RCC 7860 (cell line): ENCODE data around the gene ADGRE1.

ENCODE experiments used
- DNase-seq: peaks from one replicate; pipeline ENCODE4 v3.0.0-alpha.2; 2015; ENCODE audit warnings: low spot score
- FAIRE-seq: peaks from 2 replicates; lab custom pipeline; 2012; peaks lifted over from hg19 to GRCh38; lab: Jason Lieb, UNC

The ADGRE1 gene, protein sequence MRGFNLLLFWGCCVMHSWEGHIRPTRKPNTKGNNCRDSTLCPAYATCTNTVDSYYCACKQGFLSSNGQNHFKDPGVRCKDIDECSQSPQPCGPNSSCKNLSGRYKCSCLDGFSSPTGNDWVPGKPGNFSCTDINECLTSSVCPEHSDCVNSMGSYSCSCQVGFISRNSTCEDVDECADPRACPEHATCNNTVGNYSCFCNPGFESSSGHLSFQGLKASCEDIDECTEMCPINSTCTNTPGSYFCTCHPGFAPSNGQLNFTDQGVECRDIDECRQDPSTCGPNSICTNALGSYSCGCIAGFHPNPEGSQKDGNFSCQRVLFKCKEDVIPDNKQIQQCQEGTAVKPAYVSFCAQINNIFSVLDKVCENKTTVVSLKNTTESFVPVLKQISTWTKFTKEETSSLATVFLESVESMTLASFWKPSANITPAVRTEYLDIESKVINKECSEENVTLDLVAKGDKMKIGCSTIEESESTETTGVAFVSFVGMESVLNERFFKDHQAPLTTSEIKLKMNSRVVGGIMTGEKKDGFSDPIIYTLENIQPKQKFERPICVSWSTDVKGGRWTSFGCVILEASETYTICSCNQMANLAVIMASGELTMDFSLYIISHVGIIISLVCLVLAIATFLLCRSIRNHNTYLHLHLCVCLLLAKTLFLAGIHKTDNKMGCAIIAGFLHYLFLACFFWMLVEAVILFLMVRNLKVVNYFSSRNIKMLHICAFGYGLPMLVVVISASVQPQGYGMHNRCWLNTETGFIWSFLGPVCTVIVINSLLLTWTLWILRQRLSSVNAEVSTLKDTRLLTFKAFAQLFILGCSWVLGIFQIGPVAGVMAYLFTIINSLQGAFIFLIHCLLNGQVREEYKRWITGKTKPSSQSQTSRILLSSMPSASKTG

DNA sequence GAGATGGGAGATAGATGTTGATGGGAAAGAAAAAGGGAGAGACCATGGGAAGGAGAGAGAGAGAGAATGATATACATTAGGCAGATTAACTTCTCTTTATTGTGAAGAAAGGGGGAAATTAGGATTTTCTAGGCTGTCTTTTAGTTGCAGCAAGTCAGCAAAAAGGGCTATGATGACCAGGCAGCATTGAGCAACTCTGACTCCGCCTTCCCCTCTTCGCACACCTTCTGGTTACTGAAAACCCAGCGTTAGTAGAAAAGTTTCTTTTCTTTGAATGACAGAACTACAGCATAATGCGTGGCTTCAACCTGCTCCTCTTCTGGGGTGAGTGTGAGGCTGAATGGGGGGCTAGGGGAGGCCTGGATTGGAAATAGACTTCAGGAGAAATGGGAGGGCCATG is at the start of gene ADGRE1:
ADGRE1 (plus strand) TSS at position 264 of the 400 bp plus-strand sequence; CDS start at position 294, 30 bp downstream.
- DNase-seq (no peak), FAIRE-seq (no peak)

DNA sequence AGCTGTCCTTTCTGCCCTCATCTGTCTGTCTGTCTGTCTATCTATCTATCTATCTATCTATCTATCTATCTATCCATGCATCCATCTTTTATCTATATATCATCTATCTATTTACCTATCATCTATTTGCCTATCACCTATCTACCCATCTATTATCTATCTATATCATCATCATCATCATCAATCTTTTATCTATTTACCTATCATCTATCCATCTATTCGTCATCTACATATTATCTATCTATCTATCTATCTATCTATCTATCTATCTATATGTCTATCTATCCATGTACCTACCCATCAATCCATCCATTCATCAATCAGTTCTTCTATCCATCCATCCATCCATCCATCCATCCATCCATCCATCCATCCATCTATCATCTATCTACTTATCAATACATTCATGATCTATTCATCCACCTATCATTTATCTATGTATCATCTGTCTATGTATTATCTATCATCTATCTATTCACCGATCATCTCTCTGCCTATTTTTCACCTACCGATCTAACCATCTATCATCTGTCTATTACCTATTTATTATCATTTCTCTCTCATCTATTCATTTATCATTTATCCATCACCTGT is 49.2 kb upstream of the ADGRE1 start:
- no peak for DNase-seq
- FAIRE-seq = no peak

DNA sequence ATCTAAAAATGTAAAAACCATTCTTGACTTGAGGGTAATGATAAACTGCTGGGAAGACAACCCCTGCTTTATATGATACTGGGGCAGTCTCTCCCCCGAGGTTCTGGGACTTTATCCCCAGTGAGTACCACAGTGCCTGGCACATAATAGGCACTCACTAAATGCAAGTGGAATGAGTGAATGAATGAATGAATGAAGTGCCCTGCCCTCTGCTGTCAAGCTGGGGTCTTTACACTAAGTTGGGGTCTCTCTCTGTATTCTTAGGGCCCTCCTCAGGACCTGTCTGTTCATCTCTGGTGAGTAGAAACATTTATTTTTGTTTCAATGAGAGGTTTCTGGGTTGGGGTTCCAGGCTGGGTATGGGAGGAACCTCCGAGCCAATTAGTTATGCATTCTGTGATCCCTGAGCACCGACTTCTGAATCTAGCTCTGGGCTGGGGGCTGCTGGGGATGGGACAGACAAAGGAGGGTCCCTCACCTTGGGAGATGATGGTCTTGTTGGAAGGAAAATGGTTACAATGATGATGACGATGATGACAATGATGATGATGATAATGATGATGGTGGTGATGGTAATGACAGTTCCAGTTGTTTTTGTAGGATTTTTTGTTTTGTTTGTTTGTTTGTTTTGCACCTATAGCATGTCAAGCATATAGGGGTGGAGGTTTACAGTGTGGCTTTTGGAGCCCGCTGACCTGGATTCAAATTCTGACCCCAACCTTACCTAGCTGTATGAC is 44.3 kb upstream of the ADGRE1 start:
- FAIRE-seq = no peak

DNA sequence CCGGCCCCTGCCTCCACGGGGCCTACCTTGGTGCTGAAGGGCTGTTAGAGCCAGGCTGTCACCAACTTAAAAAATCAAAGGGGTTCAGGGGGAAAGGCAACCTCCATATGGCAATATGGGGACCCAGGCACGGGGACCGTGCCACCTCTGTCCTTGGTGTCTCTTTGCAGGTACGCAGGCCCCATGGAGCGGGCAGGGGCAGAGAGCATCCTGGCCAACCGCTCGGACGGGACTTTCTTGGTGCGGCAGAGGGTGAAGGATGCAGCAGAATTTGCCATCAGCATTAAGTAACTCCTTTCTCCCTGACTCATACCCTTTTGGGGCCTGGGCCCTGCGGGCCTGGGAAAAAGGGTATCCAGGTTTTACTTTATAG is 39.6 kb upstream of the ADGRE1 start:
- no peak for DNase-seq
- no peak for FAIRE-seq

More for the DNA sequence above, 44.3 kb upstream of the ADGRE1 start:
- no peak for DNase-seq

GRCh38 chr19:6848986-6849385 is 38.4 kb upstream of the ADGRE1 start:
- DNase-seq = no peak
- no peak for FAIRE-seq

DNA sequence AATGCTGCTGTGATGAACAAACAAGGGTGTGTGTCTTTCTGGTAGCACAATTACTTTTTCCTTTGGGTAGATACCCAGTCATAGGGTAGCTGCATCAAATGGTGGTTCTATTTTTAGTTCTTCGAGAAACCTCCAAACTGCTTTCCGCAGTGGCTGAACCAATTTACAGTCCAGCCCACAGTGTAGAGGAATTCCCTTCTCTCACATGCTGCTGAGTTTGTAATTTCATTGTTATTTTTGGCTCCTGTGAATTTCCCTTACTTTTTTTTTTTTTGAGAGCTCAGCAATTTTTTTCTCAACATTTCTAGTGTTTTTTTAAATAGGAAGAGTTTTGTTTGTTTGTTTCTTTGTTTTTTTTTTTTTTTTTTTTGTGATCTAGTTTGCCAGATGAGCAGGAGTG is 37.5 kb upstream of the ADGRE1 start:
- DNase-seq = no peak

GRCh38 chr19:6851359-6851758 is 36.0 kb upstream of the ADGRE1 start:
- FAIRE-seq (no peak), DNase-seq (no peak)

More for the DNA sequence above, 37.5 kb upstream of the ADGRE1 start:
- FAIRE-seq = no peak

- no peak for DNase-seq
- FAIRE-seq = no peak
Observed at GRCh38 chr19:6852001-6852400, 35.4 kb upstream of the ADGRE1 start.

DNA sequence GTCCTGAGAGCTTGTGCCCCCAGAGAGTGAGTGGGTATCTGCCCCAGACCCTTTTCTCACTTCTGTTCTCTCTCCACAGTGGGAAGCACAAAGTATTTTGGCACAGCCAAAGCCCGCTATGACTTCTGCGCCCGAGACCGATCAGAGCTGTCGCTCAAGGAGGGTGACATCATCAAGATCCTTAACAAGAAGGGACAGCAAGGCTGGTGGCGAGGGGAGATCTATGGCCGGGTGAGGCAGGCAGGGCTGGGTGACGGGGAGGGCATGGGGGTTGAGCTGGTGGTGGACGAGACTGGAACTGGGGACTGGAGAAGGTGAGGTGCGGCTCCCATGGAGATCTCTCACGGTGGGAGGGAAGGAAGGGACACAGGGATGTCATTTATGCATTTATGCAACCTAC is 33.5 kb upstream of the ADGRE1 start:
- no peak for DNase-seq
- no peak for FAIRE-seq

DNA sequence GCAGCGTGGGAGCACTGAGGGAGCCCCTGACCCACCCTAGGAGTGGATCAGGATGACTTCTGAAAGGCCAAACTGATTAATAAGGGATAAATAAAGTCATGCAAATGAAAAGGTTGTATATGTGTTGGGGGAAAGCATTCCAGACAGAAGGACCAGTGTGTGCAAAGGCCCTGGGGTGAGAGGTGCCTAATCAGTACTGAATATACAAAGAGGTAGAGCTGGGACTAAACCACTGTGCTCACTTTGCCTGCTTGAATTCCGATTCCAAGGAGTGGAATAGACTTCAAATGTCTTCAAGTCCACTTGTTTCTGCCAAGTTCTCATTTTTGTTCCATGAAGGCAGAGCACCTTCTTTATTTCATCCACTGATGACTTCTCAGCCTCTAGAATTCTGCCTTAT is 32.6 kb upstream of the ADGRE1 start:
- FAIRE-seq (no peak), DNase-seq (no peak)

DNA sequence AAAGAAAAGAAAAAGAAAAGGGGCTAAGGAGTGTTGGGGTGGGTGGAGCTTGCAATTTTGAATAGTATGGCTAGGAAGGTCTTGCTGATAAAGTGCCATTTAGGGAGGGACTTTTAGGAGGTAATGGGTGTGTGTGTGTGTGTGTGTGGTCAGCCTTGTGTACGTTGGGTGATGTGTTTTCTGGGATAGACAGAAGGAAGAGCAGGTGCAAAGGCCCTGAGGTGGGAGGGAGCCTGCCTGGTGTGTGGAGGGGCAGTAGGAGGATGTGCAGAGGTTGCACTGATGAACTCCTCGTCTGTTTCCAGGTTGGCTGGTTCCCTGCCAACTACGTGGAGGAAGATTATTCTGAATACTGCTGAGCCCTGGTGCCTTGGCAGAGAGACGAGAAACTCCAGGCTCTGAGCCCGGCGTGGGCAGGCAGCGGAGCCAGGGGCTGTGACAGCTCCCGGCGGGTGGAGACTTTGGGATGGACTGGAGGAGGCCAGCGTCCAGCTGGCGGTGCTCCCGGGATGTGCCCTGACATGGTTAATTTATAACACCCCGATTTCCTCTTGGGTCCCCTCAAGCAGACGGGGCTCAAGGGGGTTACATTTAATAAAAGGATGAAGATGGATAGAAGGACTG is 30.5 kb upstream of the ADGRE1 start:
- DNase-seq = no peak
- no peak for FAIRE-seq

DNA sequence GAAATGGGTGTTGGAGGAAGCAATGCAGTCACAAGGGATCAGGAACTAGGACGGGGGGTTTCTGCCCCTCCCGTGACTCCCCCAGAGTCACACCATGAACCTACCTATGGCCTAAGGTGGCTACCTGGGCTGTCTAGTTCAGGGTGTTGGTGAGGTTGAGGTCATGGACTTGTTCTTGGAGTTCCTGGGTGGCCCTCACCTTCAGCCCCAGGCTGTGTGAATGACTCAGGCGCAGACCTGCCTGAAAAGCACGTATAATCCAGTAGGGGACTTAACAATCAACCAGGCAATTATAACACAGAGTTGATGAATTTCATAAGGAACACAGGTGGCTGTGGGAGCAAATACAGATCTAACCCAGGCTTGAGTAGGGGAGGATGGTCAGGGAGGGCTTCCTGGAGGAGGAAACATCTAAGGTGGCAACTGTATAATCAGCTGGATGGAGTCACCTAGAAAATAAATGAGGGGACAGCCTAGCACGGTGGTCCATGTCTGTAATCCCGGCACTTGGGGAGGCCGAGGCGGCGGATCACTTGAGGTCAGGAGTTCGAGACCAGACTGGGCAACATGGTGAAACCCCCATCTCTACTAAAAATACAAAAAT is 25.6 kb upstream of the ADGRE1 start:
- DNase-seq (no peak), FAIRE-seq (no peak)

GRCh38 chr19:6862673-6863078 is 24.7 kb upstream of the ADGRE1 start:
- FAIRE-seq (peak; percentile 52), DNase-seq (peak; percentile 78)

DNA sequence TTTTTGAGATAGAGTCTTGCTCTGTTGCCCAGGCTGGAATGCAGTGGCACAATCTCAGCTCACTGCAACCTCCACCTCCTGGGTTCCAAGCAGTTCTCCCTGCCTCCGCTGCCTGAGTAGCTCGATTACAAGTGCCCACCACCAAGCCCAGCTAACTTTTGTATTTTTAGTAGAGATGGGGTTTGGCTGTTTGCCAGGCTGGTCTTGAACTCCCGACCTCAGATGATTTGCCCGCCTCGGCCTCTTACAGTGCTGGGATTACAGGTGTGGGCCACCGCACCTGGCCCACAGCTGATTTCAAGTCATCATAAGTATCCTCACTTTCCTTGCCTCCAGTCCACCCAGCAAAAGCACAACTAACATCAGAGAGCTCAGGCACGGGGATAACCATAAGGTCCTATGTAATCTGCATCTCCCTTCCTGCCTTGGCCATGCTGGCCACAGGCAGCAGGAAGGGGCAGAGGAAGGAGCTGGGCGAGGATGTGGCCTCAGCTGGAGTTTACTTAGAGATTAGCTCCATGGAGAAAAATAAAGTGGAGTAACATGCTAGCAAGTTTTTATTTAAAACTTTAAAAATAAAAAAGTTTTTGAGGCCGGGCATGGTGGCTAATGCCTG is 22.9 kb upstream of the ADGRE1 start:
- DNase-seq (no peak), FAIRE-seq (no peak)

GRCh38 chr19:6865849-6866248 is 21.5 kb upstream of the ADGRE1 start:
- FAIRE-seq (no peak), DNase-seq (no peak)

DNA sequence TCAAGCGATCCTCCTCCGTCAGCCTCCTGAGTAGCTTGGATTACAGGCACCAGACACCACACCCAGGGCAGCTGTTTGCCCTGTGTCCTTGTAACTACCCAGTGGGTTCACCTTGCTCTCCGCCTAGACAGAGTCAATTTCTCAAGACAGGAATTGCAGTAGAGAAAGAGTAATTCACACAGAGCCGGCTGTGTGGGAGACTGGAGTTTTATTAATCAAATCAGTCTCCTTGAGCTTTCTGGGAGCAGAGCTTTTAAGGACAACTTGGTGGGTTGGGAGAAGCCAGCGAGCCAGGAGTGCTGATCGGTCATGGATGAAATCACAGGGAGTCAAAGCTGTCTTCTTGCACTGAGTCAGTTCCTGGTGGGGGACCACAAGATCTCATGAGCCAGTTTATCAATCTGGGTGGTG is 20.6 kb upstream of the ADGRE1 start:
- peak; percentile 86 for FAIRE-seq

GRCh38 chr19:6868351-6868750 is 19.0 kb upstream of the ADGRE1 start:
- no peak for DNase-seq
- no peak for FAIRE-seq

More for the DNA sequence above, 20.6 kb upstream of the ADGRE1 start:
- DNase-seq = peak; percentile 63

DNA sequence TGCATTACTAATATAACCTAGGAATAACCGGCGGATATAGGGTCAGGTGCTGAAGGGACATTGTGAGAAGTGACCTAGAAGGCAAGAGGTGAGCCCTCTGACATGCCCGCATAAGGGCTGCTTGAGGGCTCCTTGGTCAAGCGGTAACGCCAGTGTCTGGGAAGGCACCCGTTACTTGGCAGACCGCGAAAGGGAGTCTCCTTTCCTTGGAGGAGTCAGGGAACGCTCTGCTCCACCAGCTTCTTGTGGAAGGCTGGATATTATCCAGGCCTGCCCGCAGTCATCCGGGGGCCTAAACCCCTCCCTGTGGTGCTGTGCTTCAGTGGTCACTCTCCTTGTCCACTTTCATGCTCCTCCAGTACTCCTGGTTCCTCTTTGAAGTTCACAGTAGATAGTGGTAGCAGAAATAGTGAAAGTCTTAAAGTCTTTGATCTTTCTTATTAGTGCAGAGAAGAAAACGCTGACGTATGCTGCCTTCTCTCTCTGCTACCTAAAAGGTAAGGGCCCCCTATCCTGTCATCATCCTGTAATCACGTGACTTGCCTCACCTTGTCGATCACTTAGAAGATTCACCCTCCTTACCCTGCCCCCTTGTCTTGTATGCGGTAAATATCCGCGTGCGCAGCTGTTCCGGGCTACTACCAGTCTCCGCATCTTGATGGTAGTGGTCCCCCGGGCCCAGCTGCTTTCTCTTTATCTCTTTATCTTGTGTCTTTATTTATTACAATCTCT is 18.1 kb upstream of the ADGRE1 start:
- FAIRE-seq (peak; percentile 79), DNase-seq (peak; percentile 28)
